Lower leg skin (tissue), 3 donors: ENCODE data around the gene HGFAC.

Experiments used
- CTCF ChIP-seq, 3 donors: fragments of 450-650 bp; IDR thresholded peaks; one replicate each; pipeline ENCODE4 v1.5.1; 2016; ENCODE audit warnings: antibody characterized with exemption in 3 of 3, mild to moderate bottlenecking in 3 of 3, moderate library complexity in 2 of 3
- POLR2A ChIP-seq, 2 donors: fragments of 450-650 bp; IDR thresholded peaks; one replicate each; pipeline ENCODE4 v1.6.1; 2016 to 2017; ENCODE audit warnings: antibody characterized with exemption in 2 of 2, mild to moderate bottlenecking in 1 of 2, moderate library complexity in 1 of 2

- TF ChIP-seq CTCF (IDR thresholded peaks at IDR 0.05) (no peak), POLR2A (IDR thresholded peaks at IDR 0.05) (no peak)
Measured at GRCh38 chr4:3458371-3458770, 16.6 kb downstream of the HGFAC start.
